ENCODE results near the gene LTBR.

The LTBR gene

DNA sequence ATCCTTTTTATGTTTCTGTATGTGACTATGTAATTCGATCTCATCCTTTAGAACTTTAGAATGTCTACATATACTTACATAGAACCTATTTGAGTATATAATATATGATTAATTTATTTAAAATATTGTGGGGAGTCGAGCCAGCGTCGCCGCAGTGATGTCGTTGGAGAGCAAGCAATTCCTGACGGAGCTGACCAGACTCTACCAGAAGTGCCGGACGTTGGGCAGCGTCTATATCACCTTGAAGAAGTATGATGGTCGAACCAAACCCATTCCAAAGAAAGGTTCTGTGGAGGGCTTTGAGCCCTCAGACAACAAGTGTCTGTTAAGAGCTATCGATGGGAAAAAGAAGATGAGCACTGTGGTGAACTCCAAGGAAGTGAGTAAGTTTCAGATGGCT is 54.4 kb downstream of the LTBR start:
- no peaks in the 10 kb centered on the region for H3K9me2 ChIP-seq (replicated peaks; ENCODE audit: insufficient read depth, low read length)
- H3K27ac ChIP-seq (ENCODE audit: low read depth, low read length) = no peak overlapping the region

DNA sequence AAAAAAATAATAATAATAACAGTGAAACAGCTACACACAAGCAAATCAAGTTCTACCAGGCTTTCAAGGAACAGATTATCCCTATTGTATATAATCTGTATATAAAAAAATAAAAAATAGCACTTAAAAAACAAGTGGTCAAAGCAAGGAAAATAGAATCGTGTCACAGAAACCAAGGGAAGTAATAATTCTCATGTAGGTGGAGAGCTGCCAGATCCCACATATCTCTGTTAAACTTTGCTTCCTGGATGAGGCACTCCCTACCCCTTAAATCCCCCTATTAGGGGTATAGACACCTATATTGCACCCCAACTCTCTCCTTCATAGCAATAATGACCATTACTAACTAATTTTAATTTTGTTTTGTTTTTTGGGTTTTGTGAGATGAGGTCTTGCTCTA is 56.4 kb downstream of the LTBR start:
- H3K4me2 ChIP-seq (ENCODE audit: low read depth, low read length, poor library complexity, severe bottlenecking) = no peak overlapping the region
- no peaks in the 10 kb centered on the region for H3K36me3 ChIP-seq (ENCODE audit: low read length)
- no peak overlapping the region for H3K27ac ChIP-seq (ENCODE audit: low read depth, low read length)
- H3K9me3 ChIP-seq (ENCODE audit: insufficient read depth, low read length) = no peaks in the 10 kb centered on the region
- peaks cover 46% of the 10 kb centered on the region for H3F3A ChIP-seq (ENCODE audit: insufficient read depth)
- no peak overlapping the region for H3K4me3 ChIP-seq (ENCODE audit: insufficient read depth, low read length, poor library complexity, severe bottlenecking)
- H3K27me3 ChIP-seq (ENCODE audit: low read length) = no peaks in the 10 kb centered on the region
- no peaks in the 10 kb centered on the region for H4K20me1 ChIP-seq (ENCODE audit: low read depth, low read length)
- no peak overlapping the region for H2AFZ ChIP-seq (ENCODE audit: low read depth, low read length, severe bottlenecking)
- H3K79me2 ChIP-seq (ENCODE audit: insufficient read depth, low read length) = peaks cover 7% of the 10 kb centered on the region
- H3K9me2 ChIP-seq (replicated peaks; ENCODE audit: insufficient read depth, low read length) = no peaks in the 10 kb centered on the region
- H3K9ac ChIP-seq (ENCODE audit: low read length) = no peak overlapping the region
- no peak for TF ChIP-seq EZH2phosphoT487 (conservative IDR thresholded peaks at IDR 0.05; ENCODE audit: low read length)
- TF ChIP-seq, protein P1, sequence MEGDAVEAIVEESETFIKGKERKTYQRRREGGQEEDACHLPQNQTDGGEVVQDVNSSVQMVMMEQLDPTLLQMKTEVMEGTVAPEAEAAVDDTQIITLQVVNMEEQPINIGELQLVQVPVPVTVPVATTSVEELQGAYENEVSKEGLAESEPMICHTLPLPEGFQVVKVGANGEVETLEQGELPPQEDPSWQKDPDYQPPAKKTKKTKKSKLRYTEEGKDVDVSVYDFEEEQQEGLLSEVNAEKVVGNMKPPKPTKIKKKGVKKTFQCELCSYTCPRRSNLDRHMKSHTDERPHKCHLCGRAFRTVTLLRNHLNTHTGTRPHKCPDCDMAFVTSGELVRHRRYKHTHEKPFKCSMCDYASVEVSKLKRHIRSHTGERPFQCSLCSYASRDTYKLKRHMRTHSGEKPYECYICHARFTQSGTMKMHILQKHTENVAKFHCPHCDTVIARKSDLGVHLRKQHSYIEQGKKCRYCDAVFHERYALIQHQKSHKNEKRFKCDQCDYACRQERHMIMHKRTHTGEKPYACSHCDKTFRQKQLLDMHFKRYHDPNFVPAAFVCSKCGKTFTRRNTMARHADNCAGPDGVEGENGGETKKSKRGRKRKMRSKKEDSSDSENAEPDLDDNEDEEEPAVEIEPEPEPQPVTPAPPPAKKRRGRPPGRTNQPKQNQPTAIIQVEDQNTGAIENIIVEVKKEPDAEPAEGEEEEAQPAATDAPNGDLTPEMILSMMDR (IDR thresholded peaks at IDR 0.05; ENCODE audit: insufficient read depth, low read length, poor library complexity, severe bottlenecking) = no peak

More for the DNA sequence above, 54.4 kb downstream of the LTBR start:
- no peak overlapping the region for H3K9ac ChIP-seq (ENCODE audit: low read length)
- no peak overlapping the region for H3K4me2 ChIP-seq (ENCODE audit: low read depth, low read length, poor library complexity, severe bottlenecking)
- no peak overlapping the region for H2AFZ ChIP-seq (ENCODE audit: low read depth, low read length, severe bottlenecking)
- H3K27me3 ChIP-seq (ENCODE audit: low read length) = no peaks in the 10 kb centered on the region
- H3K4me3 ChIP-seq (ENCODE audit: insufficient read depth, low read length, poor library complexity, severe bottlenecking) = no peak overlapping the region
- no peaks in the 10 kb centered on the region for H3K36me3 ChIP-seq (ENCODE audit: low read length)
- no peaks in the 10 kb centered on the region for H4K20me1 ChIP-seq (ENCODE audit: low read depth, low read length)
- no peak for TF ChIP-seq EZH2phosphoT487 (conservative IDR thresholded peaks at IDR 0.05; ENCODE audit: low read length)
- TF ChIP-seq, protein P1 (IDR thresholded peaks at IDR 0.05; ENCODE audit: insufficient read depth, low read length, poor library complexity, severe bottlenecking) = no peak
- peaks cover 35% of the 10 kb centered on the region for H3F3A ChIP-seq (ENCODE audit: insufficient read depth)
- H3K9me3 ChIP-seq (ENCODE audit: insufficient read depth, low read length) = no peaks in the 10 kb centered on the region
- no peaks in the 10 kb centered on the region for H3K79me2 ChIP-seq (ENCODE audit: insufficient read depth, low read length)

Data from SU-DHL-6 (cell line).